Measurements from ENCODE around the gene RNF43.

The RNF43 gene

DNA sequence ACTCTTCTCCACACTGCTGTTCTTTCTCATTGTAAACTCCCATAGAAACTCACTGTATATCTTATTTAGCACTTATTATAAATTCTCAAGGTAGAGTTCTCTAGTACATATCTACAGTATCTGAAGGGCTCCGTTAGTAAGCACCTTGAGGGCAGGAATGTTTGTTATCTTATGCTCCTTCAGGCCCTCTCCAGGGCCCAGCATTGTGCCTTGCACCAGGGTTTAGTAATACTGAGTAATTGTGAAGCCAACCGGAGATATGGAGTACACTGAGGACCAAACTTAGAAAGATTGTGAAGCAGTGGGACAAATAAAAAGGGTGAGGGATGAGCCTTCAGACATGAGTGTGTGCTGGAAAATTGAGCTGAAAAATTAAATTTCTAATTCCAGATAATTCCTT, 26.4 kb downstream of the RNF43 start:
- H3K4me2 ChIP-seq (ENCODE audit: low read length) = no peak overlapping the region
- no peaks in the 10 kb centered on the region for H3K36me3 ChIP-seq (ENCODE audit: control insufficient read depth, low read length)
- no peak overlapping the region for H3K4me3 ChIP-seq (ENCODE audit: low read length)
- H3K9me3 ChIP-seq (ENCODE audit: control insufficient read depth, insufficient read depth, low read length) = no peaks in the 10 kb centered on the region
- no peaks in the 10 kb centered on the region for H3K79me2 ChIP-seq (ENCODE audit: control insufficient read depth, low read length)
- no peaks in the 10 kb centered on the region for H4K20me1 ChIP-seq (ENCODE audit: control insufficient read depth, insufficient read depth, low read depth, low read length)
- H3K4me1 ChIP-seq (ENCODE audit: control insufficient read depth, low read length) = no peaks in the 10 kb centered on the region
- peaks cover 26% of the 10 kb centered on the region for H3K27me3 ChIP-seq (ENCODE audit: control insufficient read depth, low read length)
- H3K9me2 ChIP-seq (replicated peaks; ENCODE audit: control insufficient read depth, low read length) = no peaks in the 10 kb centered on the region
- H3K27ac ChIP-seq (ENCODE audit: low read depth, low read length) = no peak overlapping the region
- TF ChIP-seq, protein P1, sequence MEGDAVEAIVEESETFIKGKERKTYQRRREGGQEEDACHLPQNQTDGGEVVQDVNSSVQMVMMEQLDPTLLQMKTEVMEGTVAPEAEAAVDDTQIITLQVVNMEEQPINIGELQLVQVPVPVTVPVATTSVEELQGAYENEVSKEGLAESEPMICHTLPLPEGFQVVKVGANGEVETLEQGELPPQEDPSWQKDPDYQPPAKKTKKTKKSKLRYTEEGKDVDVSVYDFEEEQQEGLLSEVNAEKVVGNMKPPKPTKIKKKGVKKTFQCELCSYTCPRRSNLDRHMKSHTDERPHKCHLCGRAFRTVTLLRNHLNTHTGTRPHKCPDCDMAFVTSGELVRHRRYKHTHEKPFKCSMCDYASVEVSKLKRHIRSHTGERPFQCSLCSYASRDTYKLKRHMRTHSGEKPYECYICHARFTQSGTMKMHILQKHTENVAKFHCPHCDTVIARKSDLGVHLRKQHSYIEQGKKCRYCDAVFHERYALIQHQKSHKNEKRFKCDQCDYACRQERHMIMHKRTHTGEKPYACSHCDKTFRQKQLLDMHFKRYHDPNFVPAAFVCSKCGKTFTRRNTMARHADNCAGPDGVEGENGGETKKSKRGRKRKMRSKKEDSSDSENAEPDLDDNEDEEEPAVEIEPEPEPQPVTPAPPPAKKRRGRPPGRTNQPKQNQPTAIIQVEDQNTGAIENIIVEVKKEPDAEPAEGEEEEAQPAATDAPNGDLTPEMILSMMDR (IDR thresholded peaks at IDR 0.05; ENCODE audit: low read depth, low read length, poor library complexity, severe bottlenecking) = no peak
- no peak for TF ChIP-seq EZH2phosphoT487 (IDR thresholded peaks at IDR 0.05; ENCODE audit: borderline replicate concordance, low read length)
- no peaks in the 10 kb centered on the region for H3F3A ChIP-seq (ENCODE audit: control insufficient read depth, insufficient read depth)

- Histone ChIP-seq H3K27ac (ENCODE audit: low read depth, low read length) (no peak overlapping the region), H3K79me2 (ENCODE audit: control insufficient read depth, low read length) (no peaks in the 10 kb centered on the region), H3K4me2 (ENCODE audit: low read length) (no peak overlapping the region)
Observed at GRCh38 chr17:58388302-58389190, 28.8 kb downstream of the RNF43 start.

GRCh38 chr17:58387834-58388233, 29.5 kb downstream of the RNF43 start:
- peaks cover 20% of the 10 kb centered on the region for H3K27me3 ChIP-seq (ENCODE audit: control insufficient read depth, low read length)

More at GRCh38 chr17:58388302-58389190, 28.8 kb downstream of the RNF43 start:
- TF ChIP-seq, protein P1 (IDR thresholded peaks at IDR 0.05; ENCODE audit: low read depth, low read length, poor library complexity, severe bottlenecking) = no peak
- TF ChIP-seq EZH2phosphoT487 (IDR thresholded peaks at IDR 0.05; ENCODE audit: borderline replicate concordance, low read length) = no peak
- no peaks in the 10 kb centered on the region for H3F3A ChIP-seq (ENCODE audit: control insufficient read depth, insufficient read depth)
- H3K9me3 ChIP-seq (ENCODE audit: control insufficient read depth, insufficient read depth, low read length) = no peaks in the 10 kb centered on the region
- H3K27me3 ChIP-seq (ENCODE audit: control insufficient read depth, low read length) = peaks cover 20% of the 10 kb centered on the region
- H4K20me1 ChIP-seq (ENCODE audit: control insufficient read depth, insufficient read depth, low read depth, low read length) = no peaks in the 10 kb centered on the region
- no peaks in the 10 kb centered on the region for H3K36me3 ChIP-seq (ENCODE audit: control insufficient read depth, low read length)
- H3K4me1 ChIP-seq (ENCODE audit: control insufficient read depth, low read length) = peaks cover 3% of the 10 kb centered on the region; the same call in 1 of the 2 replicates
- no peak overlapping the region for H3K4me3 ChIP-seq (ENCODE audit: low read length)
- no peaks in the 10 kb centered on the region for H3K9me2 ChIP-seq (replicated peaks; ENCODE audit: control insufficient read depth, low read length)

More at GRCh38 chr17:58387834-58388233, 29.5 kb downstream of the RNF43 start:
- Histone ChIP-seq H3K27ac (ENCODE audit: low read depth, low read length) (no peak overlapping the region), H3K9me2 (replicated peaks; ENCODE audit: control insufficient read depth, low read length) (no peaks in the 10 kb centered on the region), H3K4me3 (ENCODE audit: low read length) (no peak overlapping the region), H3F3A (ENCODE audit: control insufficient read depth, insufficient read depth) (no peaks in the 10 kb centered on the region), H3K79me2 (ENCODE audit: control insufficient read depth, low read length) (no peaks in the 10 kb centered on the region), H3K4me2 (ENCODE audit: low read length) (no peak overlapping the region), H3K4me1 (ENCODE audit: control insufficient read depth, low read length) (peaks cover 3% of the 10 kb centered on the region), H3K36me3 (ENCODE audit: control insufficient read depth, low read length) (no peaks in the 10 kb centered on the region), H3K9me3 (ENCODE audit: control insufficient read depth, insufficient read depth, low read length) (no peaks in the 10 kb centered on the region), H4K20me1 (ENCODE audit: control insufficient read depth, insufficient read depth, low read depth, low read length) (no peaks in the 10 kb centered on the region)
- TF ChIP-seq, protein P1 (IDR thresholded peaks at IDR 0.05; ENCODE audit: low read depth, low read length, poor library complexity, severe bottlenecking) = no peak
- TF ChIP-seq EZH2phosphoT487 (IDR thresholded peaks at IDR 0.05; ENCODE audit: borderline replicate concordance, low read length) = no peak

Measured in DOHH2 (cell line).